KMS-11 (cell line): ENCODE measurements around the gene RPL13.

Experiments
- H2AFZ ChIP-seq: fragments of 200-600 bp; sonication (generic); 2 replicates; pipeline ENCODE4 v1.6.1; 2016; ENCODE audit warnings: antibody characterized with exemption, mixed run types, low read depth
- H3K27ac ChIP-seq: fragments of 200-600 bp; sonication (generic); 2 replicates; pipeline ENCODE4 v1.6.1; 2016; ENCODE audit warnings: mild to moderate bottlenecking, mixed run types
- H3K27me3 ChIP-seq: fragments of 200-600 bp; sonication (generic); 2 replicates; pipeline ENCODE4 v1.6.1; 2017; ENCODE audit warnings: mild to moderate bottlenecking, low read depth, mixed run types, moderate library complexity; ENCODE audit not compliant: insufficient read depth
- H3K36me3 ChIP-seq: fragments of 200-600 bp; sonication (generic); 2 replicates; pipeline ENCODE4 v1.6.1; 2017; ENCODE audit warnings: mild to moderate bottlenecking, mixed run types; ENCODE audit not compliant: insufficient read depth
- H3K4me1 ChIP-seq: fragments of 200-600 bp; sonication (generic); 2 replicates; pipeline ENCODE4 v1.6.1; 2016; ENCODE audit warnings: mild to moderate bottlenecking, low read depth, mixed run types; ENCODE audit not compliant: poor library complexity, severe bottlenecking
- H3K4me2 ChIP-seq: fragments of 200-600 bp; sonication (generic); 2 replicates; pipeline ENCODE4 v1.7.0; 2016; ENCODE audit warnings: mild to moderate bottlenecking, mixed run types
- H3K4me3 ChIP-seq: fragments of 200-600 bp; sonication (generic); IDR thresholded peaks from 2 replicates; pipeline ENCODE4 v1.6.1; 2017; ENCODE audit warnings: low read depth, low read length, mixed read lengths; ENCODE audit not compliant: insufficient read depth
- H3K79me2 ChIP-seq: fragments of 200-600 bp; sonication (generic); 2 replicates; pipeline ENCODE4 v1.6.1; 2016; ENCODE audit warnings: low read depth, mixed run types; ENCODE audit not compliant: insufficient read depth
- H3K9ac ChIP-seq: fragments of 200-600 bp; sonication (generic); 2 replicates; pipeline ENCODE4 v1.6.1; 2016; ENCODE audit warnings: mild to moderate bottlenecking, mixed run types
- H4K20me1 ChIP-seq: fragments of 200-600 bp; sonication (generic); 2 replicates; pipeline ENCODE4 v1.6.1; 2016; ENCODE audit warnings: mild to moderate bottlenecking, mixed run types; ENCODE audit not compliant: insufficient read depth
- CTCF ChIP-seq: fragments of 200-600 bp; sonication (generic); conservative IDR thresholded peaks from 2 replicates; pipeline ENCODE4 v1.6.1; 2017; ENCODE audit warnings: low read depth, mild to moderate bottlenecking, antibody characterized with exemption, low read length, moderate library complexity, mixed read lengths

Gene RPL13

GRCh38 chr16:89540557-89540956 is 19.9 kb upstream of the RPL13 start:
- H3K4me1 ChIP-seq = no peaks in the 10 kb centered on the region
- no peak overlapping the region for H3K9ac ChIP-seq
- no peaks in the 10 kb centered on the region for H3K79me2 ChIP-seq
- no peaks in the 10 kb centered on the region for H3K27me3 ChIP-seq
- H3K4me2 ChIP-seq = no peak overlapping the region
- no peaks in the 10 kb centered on the region; the same call in 1 of the 2 replicates for H3K36me3 ChIP-seq
- no peaks in the 10 kb centered on the region for H4K20me1 ChIP-seq
- no peak overlapping the region for H2AFZ ChIP-seq
- no peak for TF ChIP-seq CTCF
- no peak overlapping the region for H3K4me3 ChIP-seq
- H3K27ac ChIP-seq = no peak overlapping the region

- no peaks in the 10 kb centered on the region for H3K36me3 ChIP-seq
- H3K27ac ChIP-seq = no peak overlapping the region
These were observed 18.7 kb upstream of the RPL13 start for GRCh38 chr16:89541792-89542191.

GRCh38 chr16:89544113-89544512 is 16.4 kb upstream of the RPL13 start:
- Histone ChIP-seq H3K9ac (no peak overlapping the region), H3K36me3 (no peaks in the 10 kb centered on the region), H3K27me3 (no peaks in the 10 kb centered on the region), H3K4me2 (no peak overlapping the region), H3K27ac (no peak overlapping the region), H4K20me1 (no peaks in the 10 kb centered on the region), H2AFZ (no peak overlapping the region), H3K4me1 (no peaks in the 10 kb centered on the region), H3K4me3 (no peak overlapping the region), H3K79me2 (no peaks in the 10 kb centered on the region)
- TF ChIP-seq CTCF = no peak

More at GRCh38 chr16:89541792-89542191, 18.7 kb upstream of the RPL13 start:
- H3K4me1 ChIP-seq = no peaks in the 10 kb centered on the region
- H3K27me3 ChIP-seq = no peaks in the 10 kb centered on the region
- no peaks in the 10 kb centered on the region for H4K20me1 ChIP-seq
- H3K4me3 ChIP-seq = no peak overlapping the region
- no peak overlapping the region for H3K4me2 ChIP-seq
- H2AFZ ChIP-seq = no peak overlapping the region
- no peaks in the 10 kb centered on the region for H3K79me2 ChIP-seq
- TF ChIP-seq CTCF = no peak
- no peak overlapping the region for H3K9ac ChIP-seq

- Histone ChIP-seq H3K27me3 (no peaks in the 10 kb centered on the region), H3K4me3 (no peak overlapping the region), H3K36me3 (no peaks in the 10 kb centered on the region), H3K27ac (no peak overlapping the region), H4K20me1 (no peaks in the 10 kb centered on the region), H3K79me2 (no peaks in the 10 kb centered on the region), H3K4me2 (no peak overlapping the region), H3K4me1 (no peaks in the 10 kb centered on the region), H3K9ac (no peak overlapping the region), H2AFZ (no peak overlapping the region)
- no peak for TF ChIP-seq CTCF
These were observed 15.8 kb upstream of the RPL13 start for GRCh38 chr16:89544713-89545043.
